Neuron (in vitro differentiated cells): ENCODE data around the gene LRRC2.
"Not testable (repeated sequence)": the region's sequence is repeated elsewhere in the genome, so short reads cannot be mapped to it uniquely, and the experiment has no call there.

Experiments used
- H2AFZ ChIP-seq: one replicate; pipeline ENCODE4 v1.6.1; 2013; ENCODE audit warnings: low read depth, mild to moderate bottlenecking, inconsistent platforms, low read length, moderate library complexity
- H3K27me3 ChIP-seq: one replicate; pipeline ENCODE4 v1.6.1; 2013; ENCODE audit warnings: low read length; ENCODE audit not compliant: insufficient read depth
- H3K36me3 ChIP-seq: one replicate; pipeline ENCODE4 v1.6.1; 2013; ENCODE audit warnings: low read length; ENCODE audit not compliant: insufficient read depth
- H3K4me1 ChIP-seq: one replicate; pipeline ENCODE4 v1.6.1; 2013; ENCODE audit warnings: low read length; ENCODE audit not compliant: insufficient read depth
- H3K4me3 ChIP-seq: 2 replicates; pipeline ENCODE4 v1.5.1; 2013; ENCODE audit warnings: mild to moderate bottlenecking, low read length, moderate library complexity
- H3K9me3 ChIP-seq: one replicate; pipeline ENCODE4 v1.6.1; 2013; ENCODE audit warnings: low read length

The LRRC2 gene

GRCh38 chr3:46594723-46595122 is 28.6 kb upstream of the LRRC2 start:
- Histone ChIP-seq H3K36me3 (no peaks in the 10 kb centered on the region), H3K4me1 (no peaks in the 10 kb centered on the region), H3K9me3 (no peaks in the 10 kb centered on the region), H2AFZ (no peak overlapping the region), H3K27me3 (no peaks in the 10 kb centered on the region), H3K4me3 (no peak overlapping the region)

GRCh38 chr3:46593979-46594378 is 27.9 kb upstream of the LRRC2 start:
- Histone ChIP-seq H3K4me1 (no peaks in the 10 kb centered on the region), H3K4me3 (no peak overlapping the region), H3K36me3 (no peaks in the 10 kb centered on the region), H2AFZ (no peak overlapping the region), H3K27me3 (no peaks in the 10 kb centered on the region), H3K9me3 (no peaks in the 10 kb centered on the region)

GRCh38 chr3:46593274-46593862 is 27.3 kb upstream of the LRRC2 start:
- H3K27me3 ChIP-seq = no peaks in the 10 kb centered on the region
- no peaks in the 10 kb centered on the region for H3K9me3 ChIP-seq
- no peaks in the 10 kb centered on the region for H3K36me3 ChIP-seq
- H3K4me3 ChIP-seq = no peak overlapping the region
- H3K4me1 ChIP-seq = no peaks in the 10 kb centered on the region
- no peak overlapping the region for H2AFZ ChIP-seq

- H3K4me1 ChIP-seq, H3K27me3 ChIP-seq, H2AFZ ChIP-seq, H3K36me3 ChIP-seq, H3K4me3 ChIP-seq, H3K9me3 ChIP-seq: not testable (repeated sequence)
Observed at GRCh38 chr3:46587268-46587667, 21.2 kb upstream of the LRRC2 start.

GRCh38 chr3:46586738-46587246 is 20.7 kb upstream of the LRRC2 start:
- Histone ChIP-seq H3K4me3 (no peak overlapping the region), H3K4me1 (no peaks in the 10 kb centered on the region), H2AFZ (no peak overlapping the region), H3K9me3 (no peaks in the 10 kb centered on the region), H3K27me3 (no peaks in the 10 kb centered on the region), H3K36me3 (no peaks in the 10 kb centered on the region)

GRCh38 chr3:46585799-46586693 is 19.9 kb upstream of the LRRC2 start:
- Histone ChIP-seq H3K4me3 (no peak overlapping the region), H3K9me3 (no peaks in the 10 kb centered on the region)

GRCh38 chr3:46584598-46585467 is 18.7 kb upstream of the LRRC2 start:
- H2AFZ ChIP-seq = no peak overlapping the region
- no peaks in the 10 kb centered on the region for H3K9me3 ChIP-seq
- no peaks in the 10 kb centered on the region for H3K4me1 ChIP-seq
- H3K36me3 ChIP-seq = no peaks in the 10 kb centered on the region
- peaks cover 11% of the 10 kb centered on the region for H3K27me3 ChIP-seq
- H3K4me3 ChIP-seq = no peak overlapping the region

More at GRCh38 chr3:46585799-46586693, 19.9 kb upstream of the LRRC2 start:
- Histone ChIP-seq H2AFZ (no peak overlapping the region), H3K27me3 (no peaks in the 10 kb centered on the region), H3K4me1 (no peaks in the 10 kb centered on the region), H3K36me3 (no peaks in the 10 kb centered on the region)

GRCh38 chr3:46580675-46581074 is 14.6 kb upstream of the LRRC2 start:
- peaks cover 45% of the 10 kb centered on the region for H3K27me3 ChIP-seq
- no peaks in the 10 kb centered on the region for H3K9me3 ChIP-seq
- no peak overlapping the region for H2AFZ ChIP-seq
- H3K4me1 ChIP-seq = no peaks in the 10 kb centered on the region
- no peak overlapping the region for H3K4me3 ChIP-seq
- no peaks in the 10 kb centered on the region for H3K36me3 ChIP-seq

- peaks cover 53% of the 10 kb centered on the region for H3K27me3 ChIP-seq
- H3K4me3 ChIP-seq = no peak overlapping the region
Observed at GRCh38 chr3:46579756-46580286, 13.7 kb upstream of the LRRC2 start.

GRCh38 chr3:46578973-46579755 is 13.1 kb upstream of the LRRC2 start:
- no peak overlapping the region for H2AFZ ChIP-seq

More at GRCh38 chr3:46579756-46580286, 13.7 kb upstream of the LRRC2 start:
- Histone ChIP-seq H3K36me3 (no peaks in the 10 kb centered on the region), H3K9me3 (no peaks in the 10 kb centered on the region), H3K4me1 (no peaks in the 10 kb centered on the region), H2AFZ (no peak overlapping the region)

GRCh38 chr3:46577580-46578249 is 11.6 kb upstream of the LRRC2 start:
- not testable (repeated sequence) for H3K4me1 ChIP-seq, H3K9me3 ChIP-seq, H2AFZ ChIP-seq, H3K36me3 ChIP-seq, H3K4me3 ChIP-seq
- peaks cover 63% of the 10 kb centered on the region for H3K27me3 ChIP-seq

More at GRCh38 chr3:46578973-46579755, 13.1 kb upstream of the LRRC2 start:
- H3K27me3 ChIP-seq = peaks cover 59% of the 10 kb centered on the region
- H3K9me3 ChIP-seq = no peaks in the 10 kb centered on the region
- no peaks in the 10 kb centered on the region for H3K4me1 ChIP-seq
- H3K4me3 ChIP-seq = no peak overlapping the region
- no peaks in the 10 kb centered on the region for H3K36me3 ChIP-seq

GRCh38 chr3:46576879-46577278 is 10.8 kb upstream of the LRRC2 start:
- no peaks in the 10 kb centered on the region for H3K36me3 ChIP-seq
- no peak overlapping the region for H3K4me3 ChIP-seq
- peaks cover 63% of the 10 kb centered on the region for H3K27me3 ChIP-seq
- H3K9me3 ChIP-seq = no peaks in the 10 kb centered on the region
- no peak overlapping the region for H2AFZ ChIP-seq
- H3K4me1 ChIP-seq = no peaks in the 10 kb centered on the region
